A673 (cell line): ENCODE data around the gene TMEM130.

Source experiments
- EZH2 ChIP-seq: fragments of 200-600 bp; sonication (generic); IDR thresholded peaks from 2 replicates; pipeline ENCODE4 v1.6.1; 2017; ENCODE audit warnings: borderline replicate concordance, low read depth, mild to moderate bottlenecking, mixed read lengths, antibody characterized with exemption, low read length; ENCODE audit not compliant: poor library complexity, severe bottlenecking
- TF ChIP-seq, protein P1 (sequence below): fragments of 300-800, 200-600 bp; sonication (generic); conservative IDR thresholded peaks from 2 replicates; pipeline ENCODE4 v1.5.1; 2017; ENCODE audit warnings: low read depth, mild to moderate bottlenecking, antibody characterized with exemption, low read length, moderate library complexity, mixed read lengths

DNA sequence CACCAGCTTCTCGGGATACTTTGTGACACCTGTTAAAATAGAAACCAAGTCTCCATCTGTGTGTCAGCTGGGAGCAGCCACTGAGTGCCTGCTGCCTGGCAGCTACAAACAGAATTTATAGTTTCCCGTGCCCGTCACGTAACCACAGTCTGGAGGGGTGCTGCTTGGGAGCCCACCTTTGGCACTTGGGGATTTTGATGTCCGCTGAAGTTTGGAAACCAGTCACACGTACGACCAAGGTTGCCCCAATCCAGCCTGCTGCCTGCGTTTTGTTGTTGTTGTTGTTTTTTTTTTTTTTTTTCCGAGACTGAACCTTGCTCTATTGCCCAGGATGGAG is 10.1 kb upstream of the TMEM130 start:
- TF ChIP-seq, protein P1, sequence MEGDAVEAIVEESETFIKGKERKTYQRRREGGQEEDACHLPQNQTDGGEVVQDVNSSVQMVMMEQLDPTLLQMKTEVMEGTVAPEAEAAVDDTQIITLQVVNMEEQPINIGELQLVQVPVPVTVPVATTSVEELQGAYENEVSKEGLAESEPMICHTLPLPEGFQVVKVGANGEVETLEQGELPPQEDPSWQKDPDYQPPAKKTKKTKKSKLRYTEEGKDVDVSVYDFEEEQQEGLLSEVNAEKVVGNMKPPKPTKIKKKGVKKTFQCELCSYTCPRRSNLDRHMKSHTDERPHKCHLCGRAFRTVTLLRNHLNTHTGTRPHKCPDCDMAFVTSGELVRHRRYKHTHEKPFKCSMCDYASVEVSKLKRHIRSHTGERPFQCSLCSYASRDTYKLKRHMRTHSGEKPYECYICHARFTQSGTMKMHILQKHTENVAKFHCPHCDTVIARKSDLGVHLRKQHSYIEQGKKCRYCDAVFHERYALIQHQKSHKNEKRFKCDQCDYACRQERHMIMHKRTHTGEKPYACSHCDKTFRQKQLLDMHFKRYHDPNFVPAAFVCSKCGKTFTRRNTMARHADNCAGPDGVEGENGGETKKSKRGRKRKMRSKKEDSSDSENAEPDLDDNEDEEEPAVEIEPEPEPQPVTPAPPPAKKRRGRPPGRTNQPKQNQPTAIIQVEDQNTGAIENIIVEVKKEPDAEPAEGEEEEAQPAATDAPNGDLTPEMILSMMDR, result no peak
- no peak for TF ChIP-seq EZH2
